Mesodermal cell (in vitro differentiated cells): ENCODE results near the gene ACTMAP.
A peak's percentile ranks its signal among the peaks of the same experiment; 100 is the strongest.

Experiments used
- H3K27ac ChIP-seq: 2 replicates; pipeline ENCODE4 v1.7.0; 2013; ENCODE audit warnings: mild to moderate bottlenecking, low read depth, low read length, moderate library complexity; ENCODE audit not compliant: severe bottlenecking
- H3K36me3 ChIP-seq: 2 replicates; pipeline ENCODE4 v1.7.1; 2013; ENCODE audit warnings: mild to moderate bottlenecking, low read length, moderate library complexity; ENCODE audit not compliant: control insufficient read depth, insufficient read depth
- H3K4me1 ChIP-seq: one replicate; pipeline ENCODE4 v1.7.1; 2013; ENCODE audit warnings: mild to moderate bottlenecking, low read length; ENCODE audit not compliant: insufficient read depth, control insufficient read depth, poor library complexity, severe bottlenecking
- H3K4me3 ChIP-seq: 2 replicates; pipeline ENCODE4 v1.7.0; 2013; ENCODE audit warnings: low read length, control low read depth, mild to moderate bottlenecking; ENCODE audit not compliant: insufficient read depth, poor library complexity, severe bottlenecking; ENCODE audit errors: extremely low read depth
- H3K9me3 ChIP-seq: 2 replicates; pipeline ENCODE4 v1.7.1; 2013; ENCODE audit warnings: mild to moderate bottlenecking, low read length, moderate library complexity; ENCODE audit not compliant: control insufficient read depth
- WGBS, 2 experiments: methylation state at CpG; one replicate each; pipeline ENCODE4 v1.1.5; 2013; ENCODE audit warnings: missing lambda C conversion rate in 2 of 2; ENCODE audit not compliant: insufficient coverage in 2 of 2; 5-methylcytosine and 5-hydroxymethylcytosine counted together

ACTMAP gene

DNA sequence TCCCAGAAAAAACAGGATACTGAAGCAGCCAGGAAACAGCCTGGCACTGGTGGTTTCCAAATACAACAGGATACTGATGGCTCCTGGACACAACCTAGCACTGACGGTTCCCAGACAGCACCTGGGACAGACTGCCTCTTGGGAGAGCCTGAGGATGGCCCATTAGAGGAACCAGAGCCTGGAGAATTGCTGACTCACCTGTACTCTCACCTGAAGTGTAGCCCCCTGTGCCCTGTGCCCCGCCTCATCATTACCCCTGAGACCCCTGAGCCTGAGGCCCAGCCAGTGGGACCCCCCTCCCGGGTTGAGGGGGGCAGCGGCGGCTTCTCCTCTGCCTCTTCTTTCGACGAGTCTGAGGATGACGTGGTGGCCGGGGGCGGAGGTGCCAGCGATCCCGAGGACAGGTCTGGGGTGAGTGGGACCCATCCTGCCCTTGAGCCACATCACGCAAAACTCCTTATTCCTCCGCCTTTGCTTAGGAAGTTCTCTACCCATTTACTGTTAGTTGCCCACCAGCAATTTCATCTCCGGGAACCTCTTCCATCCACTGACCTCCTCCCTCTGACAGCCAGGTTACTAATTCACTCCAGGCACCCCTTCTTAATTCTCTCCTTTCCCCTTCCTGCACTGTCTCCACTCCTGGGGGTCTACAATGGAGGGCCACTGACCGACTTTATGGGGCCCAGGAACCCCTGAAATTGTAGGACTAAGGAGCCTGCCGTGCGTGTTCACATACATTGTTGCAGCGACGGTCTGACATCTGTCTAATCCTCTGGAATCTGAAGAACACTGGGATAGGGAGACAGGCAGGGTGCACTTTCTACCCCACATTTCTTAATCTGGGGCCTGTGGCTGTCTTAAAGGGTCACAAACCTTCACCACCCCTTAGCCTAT lies 32.1 kb downstream of the ACTMAP start:
- peak overlapping the region; percentile 99 for H3K27ac ChIP-seq
- peaks cover 13% of the 10 kb centered on the region for H3K4me1 ChIP-seq
- H3K9me3 ChIP-seq: no peaks in the 10 kb centered on the region
- H3K4me3 ChIP-seq: peak overlapping the region; percentile 76
- WGBS, 2 experiments: 20 to 23% methylated on average over 16 to 17 of the region's 20 CpGs
- peaks cover 17% of the 10 kb centered on the region for H3K36me3 ChIP-seq

DNA sequence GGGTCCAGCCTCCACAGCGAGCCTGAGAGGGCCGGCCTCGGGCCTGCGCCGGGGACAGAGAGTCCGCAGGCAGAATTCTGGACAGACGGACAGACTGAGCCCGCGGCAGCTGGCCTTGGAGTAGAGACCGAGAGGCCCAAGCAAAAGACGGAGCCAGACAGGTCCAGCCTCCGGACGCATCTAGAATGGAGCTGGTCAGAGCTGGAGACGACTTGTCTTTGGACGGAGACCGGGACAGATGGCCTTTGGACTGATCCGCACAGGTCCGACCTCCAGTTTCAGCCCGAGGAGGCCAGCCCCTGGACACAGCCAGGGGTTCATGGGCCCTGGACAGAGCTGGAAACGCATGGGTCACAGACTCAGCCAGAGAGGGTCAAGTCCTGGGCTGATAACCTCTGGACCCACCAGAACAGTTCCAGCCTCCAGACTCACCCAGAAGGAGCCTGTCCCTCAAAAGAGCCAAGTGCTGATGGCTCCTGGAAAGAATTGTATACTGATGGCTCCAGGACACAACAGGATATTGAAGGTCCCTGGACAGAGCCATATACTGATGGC lies 32.9 kb downstream of the ACTMAP start:
- Histone ChIP-seq H3K4me3 (peak overlapping the region; percentile 76), H3K9me3 (no peaks in the 10 kb centered on the region), H3K27ac (peak overlapping the region; percentile 99), H3K36me3 (peaks cover 20% of the 10 kb centered on the region), H3K4me1 (peaks cover 13% of the 10 kb centered on the region)
- WGBS, 2 experiments: 2 to 3% methylated on average over 16 to 17 of the region's 20 CpGs

DNA sequence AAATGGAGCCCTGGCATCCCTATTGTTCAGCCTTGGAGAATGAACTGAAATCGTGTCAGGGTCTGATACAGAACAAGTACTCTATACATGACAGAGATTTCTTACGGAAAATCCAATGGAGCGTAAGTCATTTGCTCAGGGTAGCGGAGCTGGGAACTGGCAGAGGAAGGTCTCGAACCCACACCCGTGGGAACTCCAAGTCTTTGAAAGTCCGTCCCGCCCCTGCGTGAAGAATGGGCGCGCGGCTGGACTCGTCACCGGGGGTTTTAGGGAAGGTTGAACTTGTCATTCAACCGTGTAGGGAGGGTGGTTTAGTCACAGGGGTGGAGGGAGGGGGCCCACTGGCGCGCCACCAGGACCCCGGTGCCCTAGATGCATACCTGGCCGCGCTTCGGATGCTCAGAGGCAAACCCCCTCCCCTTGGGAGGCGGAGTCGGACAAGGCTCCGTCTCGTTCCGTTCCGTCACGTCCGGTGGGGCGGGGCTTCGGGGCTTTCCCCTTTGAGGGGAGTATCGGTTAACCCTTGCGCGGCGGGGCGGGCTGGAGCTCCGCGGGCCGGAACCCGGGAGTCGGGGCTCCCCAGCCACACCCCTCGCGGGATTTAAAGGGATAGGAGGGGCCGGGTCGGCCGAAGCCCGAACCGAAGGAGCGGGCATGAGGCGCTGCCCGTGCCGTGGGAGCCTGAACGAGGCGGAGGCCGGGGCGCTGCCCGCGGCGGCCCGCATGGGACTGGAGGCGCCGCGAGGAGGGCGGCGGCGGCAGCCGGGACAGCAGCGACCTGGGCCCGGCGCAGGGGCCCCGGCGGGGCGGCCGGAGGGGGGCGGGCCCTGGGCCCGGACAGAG lies 33.6 kb downstream of the ACTMAP start, which contains the start of the genes COQ8B and ITPKC:
Gene COQ8B (minus strand): TSS at position 405 of the 843 bp plus-strand sequence. CDS start 2,254 bp downstream, outside the sequence.
Gene ITPKC (plus strand): TSS at position 631 of the 843 bp plus-strand sequence. CDS start 24 bp downstream, at position 655.
- Histone ChIP-seq H3K4me1 (peaks cover 14% of the 10 kb centered on the region), H3K36me3 (peaks cover 21% of the 10 kb centered on the region), H3K4me3 (peak within 1 kb of the TSS; percentile 76), H3K27ac (peak within 1 kb of the TSS; percentile 99), H3K9me3 (no peaks in the 10 kb centered on the region)
- WGBS, 2 experiments: 0 to 1% methylated on average over 49 to 56 of the region's 76 CpGs

- 4 to 6% methylated on average over 6 of the region's 8 CpGs for WGBS, 2 experiments
- Histone ChIP-seq H3K27ac (peak overlapping the region; percentile 99), H3K4me1 (peaks cover 17% of the 10 kb centered on the region), H3K4me3 (peak overlapping the region; percentile 76), H3K36me3 (peaks cover 24% of the 10 kb centered on the region), H3K9me3 (no peaks in the 10 kb centered on the region)
These were observed 34.2 kb downstream of the ACTMAP start for GRCh38 chr19:40716031-40716481.

- no peaks in the 10 kb centered on the region for H3K9me3 ChIP-seq
- H3K4me1 ChIP-seq: peaks cover 12% of the 10 kb centered on the region
- 5 to 6% methylated on average over 13 to 17 of the region's 31 CpGs for WGBS, 2 experiments
- H3K36me3 ChIP-seq: peaks cover 25% of the 10 kb centered on the region
- H3K27ac ChIP-seq: peak overlapping the region; percentile 99
- H3K4me3 ChIP-seq: peak overlapping the region; percentile 49
These were observed 35.6 kb downstream of the ACTMAP start for GRCh38 chr19:40714441-40715299.

DNA sequence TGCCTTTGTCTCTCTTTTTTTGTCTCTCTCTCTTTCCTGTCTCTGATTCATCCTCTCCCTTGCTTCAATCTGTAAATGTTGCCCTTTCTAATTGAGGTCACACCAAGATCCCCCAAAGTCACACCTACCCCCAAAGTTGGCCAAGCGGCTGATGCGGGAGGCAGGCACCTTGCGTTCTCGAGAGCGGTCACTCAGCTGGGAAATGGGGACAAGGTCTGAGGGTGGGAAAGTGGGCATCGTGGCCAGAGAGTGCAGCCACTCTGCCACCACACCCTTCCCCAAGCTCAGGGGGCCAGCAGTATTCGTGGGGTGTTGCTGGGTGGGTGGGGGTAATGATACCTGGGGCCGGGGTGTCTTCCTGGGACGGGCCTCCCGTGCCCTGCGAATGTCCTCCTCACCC lies 36.3 kb downstream of the ACTMAP start:
- Histone ChIP-seq H3K9me3 (no peaks in the 10 kb centered on the region), H3K36me3 (peaks cover 31% of the 10 kb centered on the region), H3K4me1 (peaks cover 12% of the 10 kb centered on the region), H3K27ac (peak overlapping the region; percentile 99), H3K4me3 (no peak overlapping the region)
- no CpG with 5 or more reads among the region's 11 CpGs for WGBS, 2 experiments

DNA sequence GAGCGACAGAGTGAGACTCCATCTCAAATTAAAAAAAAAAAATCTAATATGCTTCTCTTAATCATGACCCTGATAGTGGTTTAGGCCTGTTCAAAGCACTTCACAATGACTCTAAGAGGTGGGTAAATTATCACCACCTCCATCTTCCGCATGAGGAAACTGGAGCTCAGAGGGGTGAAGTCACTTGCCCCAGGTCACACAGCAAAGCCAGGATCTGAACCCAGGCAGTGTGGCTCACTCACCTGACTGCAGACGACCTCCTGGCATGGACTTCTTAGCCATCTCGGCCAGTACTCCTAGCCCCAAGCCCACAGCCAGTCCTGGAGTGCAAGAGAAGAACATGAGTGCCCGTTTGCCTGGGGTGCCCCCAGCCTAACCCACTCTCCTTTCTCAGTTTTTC lies 40.5 kb downstream of the ACTMAP start:
- WGBS, 2 experiments: 87 to 100% methylated on average over 3 to 4 of the region's 5 CpGs
- H3K27ac ChIP-seq: no peak overlapping the region
- peaks cover 58% of the 10 kb centered on the region for H3K36me3 ChIP-seq
- H3K4me3 ChIP-seq: no peak overlapping the region
- peaks cover 10% of the 10 kb centered on the region for H3K4me1 ChIP-seq
- no peaks in the 10 kb centered on the region for H3K9me3 ChIP-seq

GRCh38 chr19:40707615-40708014 lies 42.7 kb downstream of the ACTMAP start:
- H3K4me1 ChIP-seq: peaks cover 4% of the 10 kb centered on the region
- H3K9me3 ChIP-seq: no peaks in the 10 kb centered on the region
- no peak overlapping the region for H3K4me3 ChIP-seq
- H3K36me3 ChIP-seq: peaks cover 61% of the 10 kb centered on the region
- 91 to 95% methylated on average over 3 to 6 of the region's 7 CpGs for WGBS, 2 experiments
- H3K27ac ChIP-seq: no peak overlapping the region

DNA sequence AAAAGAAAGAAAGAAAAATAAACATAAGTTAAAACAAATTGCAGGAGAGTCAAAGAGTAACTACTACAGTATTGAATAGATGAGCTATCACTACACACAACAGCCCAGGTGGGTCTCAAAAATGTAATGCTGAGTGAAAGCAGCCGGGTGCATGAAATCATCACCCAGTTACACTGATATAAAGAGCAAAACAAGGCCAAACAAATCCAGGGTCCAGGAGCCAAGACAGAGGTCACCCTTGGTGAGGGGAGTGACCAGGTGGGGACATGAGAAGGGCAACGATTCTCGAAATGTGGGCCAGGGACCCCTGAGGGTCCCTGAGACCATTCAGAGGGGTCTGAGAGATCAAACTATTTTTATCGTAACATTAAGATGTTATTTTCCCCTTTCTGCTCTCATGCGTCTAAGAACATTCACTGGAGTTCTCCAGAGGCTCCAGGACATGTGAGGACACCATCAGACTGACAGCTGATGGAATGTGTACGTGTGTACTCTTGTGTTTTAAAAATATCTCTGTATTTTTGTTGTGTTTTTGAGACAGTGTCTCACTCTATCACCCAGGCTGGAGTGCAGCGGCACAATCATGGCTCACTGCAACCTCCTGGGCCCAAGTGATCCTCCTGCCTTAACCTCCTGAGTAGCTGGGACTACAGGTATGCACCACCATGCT lies 44.2 kb downstream of the ACTMAP start:
- WGBS, 2 experiments: 88 to 89% methylated on average over 5 to 6 of the region's 7 CpGs
- peaks cover 61% of the 10 kb centered on the region for H3K36me3 ChIP-seq

More for the DNA sequence above, 44.2 kb downstream of the ACTMAP start:
- no peak overlapping the region for H3K27ac ChIP-seq
- no peaks in the 10 kb centered on the region for H3K9me3 ChIP-seq
- H3K4me3 ChIP-seq: no peak overlapping the region
- H3K4me1 ChIP-seq: no peaks in the 10 kb centered on the region
